ENCODE results near the gene ZNF710.

Gene ZNF710

DNA sequence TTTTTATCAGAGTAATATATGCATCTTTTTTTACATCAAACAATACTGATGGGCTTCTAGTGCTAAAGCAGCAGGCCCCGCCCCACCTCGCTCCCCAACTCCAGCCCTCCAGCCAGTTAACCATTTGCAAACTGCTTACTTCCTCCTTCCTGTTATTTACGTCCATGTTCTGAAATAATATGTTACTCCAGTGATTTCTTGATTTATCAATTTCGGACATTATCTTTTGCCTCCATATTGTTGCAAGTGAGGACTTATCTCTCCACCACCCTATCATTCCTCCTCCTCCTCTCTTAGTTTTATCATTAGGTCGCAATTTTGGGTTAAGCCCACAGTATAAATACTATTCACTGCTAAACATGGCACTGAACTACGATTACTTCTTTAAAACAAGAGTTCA is 39.5 kb downstream of the ZNF710 start:
- no peak for DNase-seq

DNA sequence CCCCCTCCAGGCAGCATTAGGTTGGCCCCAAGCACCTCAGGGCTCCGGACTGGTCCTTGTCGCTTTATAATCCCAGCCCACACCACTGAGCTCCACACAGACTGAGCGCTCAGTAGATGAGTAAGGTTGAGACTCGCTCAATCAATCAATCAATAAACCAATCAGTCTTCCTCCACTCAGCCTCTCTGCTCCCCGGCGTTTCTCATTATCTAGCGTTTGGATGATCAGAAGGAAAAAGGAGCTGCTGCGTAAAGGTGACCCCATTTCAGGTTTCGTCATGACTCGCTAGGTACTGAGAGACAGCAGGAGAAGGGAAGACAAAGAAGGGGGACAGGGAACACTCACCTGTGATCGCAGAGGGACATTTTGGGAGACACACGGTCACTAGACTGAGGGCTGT is 41.2 kb downstream of the ZNF710 start:
- DNase-seq: no peak

GRCh38 chr15:90042766-90043529 is 41.8 kb downstream of the ZNF710 start:
- no peak for DNase-seq

- DNase-seq: no peak
These were observed 42.4 kb downstream of the ZNF710 start for GRCh38 chr15:90043530-90044010.

DNA sequence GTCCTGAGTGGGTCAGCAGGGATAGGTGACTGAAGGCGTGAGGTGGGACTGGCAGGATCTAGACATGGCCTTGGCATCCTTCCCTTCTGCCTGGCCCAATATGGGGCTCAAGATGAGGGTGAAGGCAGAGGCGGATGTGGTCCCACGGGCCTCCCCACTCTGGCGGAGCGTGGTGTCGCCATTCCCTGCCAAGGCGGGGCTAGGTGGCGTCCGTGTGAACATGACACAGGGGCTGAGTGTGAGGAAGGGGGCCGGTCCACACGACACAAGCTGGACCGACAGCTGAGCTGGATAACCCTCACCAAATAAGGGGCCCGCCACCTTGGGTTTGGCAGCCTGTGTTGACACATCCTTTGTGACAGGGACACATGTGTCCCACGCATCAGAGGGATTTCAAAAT is 43.1 kb downstream of the ZNF710 start:
- no peak for DNase-seq

DNA sequence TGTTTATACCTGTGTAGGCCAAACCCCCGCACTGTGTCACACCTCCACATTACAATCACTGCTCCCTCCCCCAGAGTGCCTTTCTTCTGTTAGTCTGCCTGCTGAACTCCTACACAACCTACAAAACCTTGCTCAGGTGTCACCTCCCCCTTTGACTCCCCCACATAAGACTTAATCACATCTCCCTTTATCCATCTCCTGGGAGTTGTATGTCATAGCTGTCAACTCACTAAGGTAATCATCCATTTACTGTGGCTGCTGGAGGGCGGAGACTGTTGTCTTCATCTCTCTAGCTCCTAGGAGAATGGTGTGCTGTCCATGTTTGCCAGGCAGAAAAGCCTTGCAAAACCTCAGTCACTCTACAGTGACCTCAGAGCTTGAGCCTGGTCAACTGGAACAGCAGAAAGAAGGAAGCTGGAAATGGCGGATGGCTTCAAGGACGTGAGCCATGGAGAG is 43.8 kb downstream of the ZNF710 start:
- no peak for DNase-seq

GRCh38 chr15:90046289-90046688 is 45.2 kb downstream of the ZNF710 start:
- no peak for DNase-seq

DNA sequence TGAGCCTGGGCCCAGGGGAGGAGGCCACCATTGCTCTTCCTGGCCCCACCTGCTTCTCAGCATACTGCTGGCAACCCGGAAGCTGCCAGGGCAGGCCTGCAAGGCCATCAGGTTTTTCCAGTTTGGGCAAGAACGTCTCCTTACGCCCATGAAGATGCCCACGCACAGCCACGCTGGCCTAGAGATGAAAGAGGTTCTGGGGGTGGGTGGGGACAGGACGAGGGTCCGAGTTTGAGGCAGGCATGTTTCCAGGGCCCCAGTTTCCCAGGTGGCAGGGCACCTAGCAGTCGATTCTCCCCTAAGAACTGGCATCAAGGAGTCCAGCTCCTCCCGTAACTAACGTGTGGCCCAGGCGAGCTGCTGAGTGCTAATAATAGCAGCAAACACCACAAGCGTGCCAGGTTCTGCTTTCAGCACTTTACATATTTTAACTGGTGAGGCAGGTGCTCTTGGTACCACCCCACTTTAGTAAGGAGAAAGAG is 45.8 kb downstream of the ZNF710 start:
- DNase-seq: no peak

- peak; percentile 6 for DNase-seq
These were observed 46.9 kb downstream of the ZNF710 start for GRCh38 chr15:90047956-90048575.

DNA sequence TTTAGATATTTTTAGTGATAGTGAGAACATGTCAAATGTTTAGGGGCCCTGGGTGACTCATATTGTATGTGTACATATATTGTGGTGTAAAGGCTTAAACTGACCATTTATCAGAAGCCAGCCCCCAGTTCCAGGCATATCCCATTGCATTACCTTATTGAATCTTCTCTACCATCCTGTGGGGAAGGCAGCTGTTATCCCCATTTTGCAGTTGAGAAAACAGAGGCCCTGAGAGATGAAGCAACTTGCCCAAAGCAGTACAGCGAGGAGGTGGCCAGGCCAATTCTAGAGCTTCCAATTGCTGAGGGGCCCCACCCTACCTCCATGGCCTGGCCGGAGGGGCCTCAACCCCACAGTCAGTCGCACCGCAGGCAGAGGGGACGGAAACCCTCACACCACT is 47.9 kb downstream of the ZNF710 start:
- DNase-seq: no peak

GRCh38 chr15:90049666-90050604 is 48.8 kb downstream of the ZNF710 start:
- DNase-seq: no peak

- DNase-seq: no peak
These were observed 50.8 kb downstream of the ZNF710 start for GRCh38 chr15:90051874-90052273.

- DNase-seq: no peak
These were observed 52.8 kb downstream of the ZNF710 start for GRCh38 chr15:90053685-90054466.

DNA sequence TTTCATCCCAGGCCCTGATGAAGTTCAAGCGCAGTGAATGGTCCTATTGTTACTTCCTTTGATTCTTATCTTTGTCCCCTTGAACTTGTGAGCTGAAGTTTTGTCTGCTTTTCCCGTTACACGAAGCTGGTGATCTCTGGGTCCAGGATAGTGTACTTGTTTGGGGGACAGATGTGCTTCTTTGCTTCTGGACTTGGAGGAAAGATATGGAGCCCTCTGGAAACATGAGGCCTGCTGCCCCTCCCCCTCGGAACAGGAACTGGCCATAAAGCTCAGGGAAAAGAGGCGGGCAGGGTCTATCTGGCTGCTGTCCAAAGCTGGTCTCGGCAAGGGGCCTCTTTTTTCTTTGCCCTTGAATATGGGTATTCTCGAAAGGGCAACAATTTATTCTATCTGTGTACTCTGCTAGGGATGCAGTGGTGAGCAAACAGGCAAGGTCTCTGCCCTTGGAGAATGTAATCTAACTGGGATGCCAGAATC is 53.5 kb downstream of the ZNF710 start:
- DNase-seq: no peak

DNA sequence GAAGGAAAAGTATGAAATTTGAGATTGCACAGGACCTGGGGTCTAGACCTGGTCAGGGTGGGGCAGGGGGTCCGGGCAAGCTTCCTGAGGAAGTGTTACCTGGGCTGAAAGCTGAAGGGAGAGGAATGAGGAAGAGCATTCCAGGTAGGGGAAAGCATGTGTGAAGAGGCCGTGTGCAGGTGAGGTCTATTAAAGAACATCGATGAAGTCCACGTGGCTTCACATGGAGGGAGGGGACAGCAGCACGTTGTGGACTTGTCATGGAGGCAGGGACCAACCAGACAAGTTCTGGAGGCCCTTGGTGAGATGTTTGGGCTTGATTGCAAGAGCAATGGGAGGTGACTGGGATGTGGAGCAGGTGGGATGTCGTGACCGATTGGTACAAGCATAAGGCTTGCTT is 54.1 kb downstream of the ZNF710 start:
- DNase-seq: no peak

DNA sequence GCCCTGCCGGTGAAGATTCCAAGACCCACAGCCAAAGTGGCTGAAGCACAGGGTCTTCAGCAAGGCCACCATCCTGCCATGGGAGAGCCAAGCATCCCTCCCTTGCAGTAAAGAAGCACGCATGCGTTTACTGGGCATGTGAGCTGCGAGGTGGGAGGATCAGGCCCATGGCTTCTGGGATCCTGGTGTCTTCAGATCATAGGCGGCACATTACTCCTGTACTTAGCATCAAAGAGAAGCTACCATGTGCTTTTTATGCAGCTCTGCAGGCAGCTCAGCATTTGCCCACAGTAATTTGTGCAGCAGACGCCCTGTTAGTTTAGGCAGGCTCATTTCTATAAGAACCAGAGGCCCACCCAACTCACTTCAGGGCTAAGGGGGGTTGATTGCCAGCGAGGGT is 55.4 kb downstream of the ZNF710 start:
- DNase-seq: no peak

DNA sequence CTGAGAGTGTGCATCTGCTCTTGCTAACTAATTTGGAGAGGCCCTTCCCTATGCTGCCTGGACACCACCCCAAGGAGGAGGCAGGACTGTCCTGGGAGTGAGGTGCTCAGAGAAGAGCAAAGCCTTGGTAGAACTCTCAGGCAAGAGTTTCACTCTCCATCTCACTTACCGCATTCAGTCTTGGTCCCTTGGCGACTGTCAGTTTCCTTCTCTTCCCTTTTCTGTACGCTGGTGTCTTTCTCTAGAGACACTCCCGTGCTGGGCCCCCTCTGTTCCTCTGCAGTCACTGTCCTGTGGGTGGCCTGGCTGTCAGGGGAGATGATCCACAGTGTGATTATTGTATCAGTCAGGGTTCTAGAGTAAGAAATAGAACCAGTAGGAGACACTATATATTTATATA is 57.2 kb downstream of the ZNF710 start:
- DNase-seq: no peak

DNA sequence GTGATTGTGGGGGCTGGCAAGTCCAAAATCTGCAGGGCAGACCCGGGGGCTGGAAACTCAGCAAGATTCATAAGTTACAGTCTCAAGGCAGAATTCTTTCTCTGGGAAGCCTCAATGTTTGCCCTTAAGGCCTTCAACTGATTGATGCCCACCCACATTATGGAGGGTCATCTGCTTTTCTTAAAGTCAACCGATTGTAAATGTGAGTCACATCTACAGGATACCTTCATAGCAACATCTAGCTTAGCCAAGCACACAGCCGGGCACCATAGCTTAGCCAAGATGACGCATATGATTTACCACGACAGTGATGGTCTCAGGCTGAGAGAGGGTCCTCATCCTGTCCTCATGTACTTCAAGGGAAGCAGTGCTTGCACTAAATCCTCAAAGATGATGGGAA is 57.7 kb downstream of the ZNF710 start:
- no peak for DNase-seq

- DNase-seq: no peak
These were observed 58.3 kb downstream of the ZNF710 start for GRCh38 chr15:90059208-90059985.

GRCh38 chr15:90060797-90061196 is 59.7 kb downstream of the ZNF710 start:
- no peak for DNase-seq

- no peak for DNase-seq
These were observed 60.9 kb downstream of the ZNF710 start for GRCh38 chr15:90062023-90062442.

Measured in NCI-H446 treated with DMSO at 0.1 percent for 48 hours (cell line).